ENCODE results near the gene EHBP1L1.

Gene EHBP1L1

DNA sequence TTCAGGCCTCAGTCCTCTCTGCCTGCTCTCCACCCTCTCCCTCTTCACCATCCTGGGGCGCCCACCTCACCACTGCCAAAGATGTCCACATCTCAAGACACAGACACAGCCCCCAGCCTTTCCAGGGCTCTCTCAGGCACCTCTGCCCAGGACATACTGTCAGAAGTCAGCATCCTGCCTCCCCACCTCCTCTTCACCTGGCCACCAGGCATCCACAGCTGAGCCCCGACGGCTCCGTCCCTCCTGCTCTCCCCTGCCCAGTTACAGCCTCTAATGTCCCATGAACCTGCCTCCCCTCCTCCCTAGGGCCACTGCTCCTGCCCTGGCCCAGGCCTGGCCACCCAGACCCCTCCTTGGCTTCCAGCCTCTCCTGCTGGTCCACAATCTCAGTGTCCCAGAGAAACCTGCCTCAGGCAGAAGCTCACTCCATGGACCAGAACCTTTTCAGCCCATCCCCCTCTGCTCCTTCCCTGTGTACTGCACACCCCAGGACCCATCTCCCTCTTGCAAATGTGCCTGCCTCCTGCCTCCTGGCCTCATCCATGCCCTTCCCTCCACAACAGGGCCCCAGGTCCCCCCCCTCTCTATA is 20.9 kb upstream of the EHBP1L1 start (continued):
- TF ChIP-seq, protein P1, sequence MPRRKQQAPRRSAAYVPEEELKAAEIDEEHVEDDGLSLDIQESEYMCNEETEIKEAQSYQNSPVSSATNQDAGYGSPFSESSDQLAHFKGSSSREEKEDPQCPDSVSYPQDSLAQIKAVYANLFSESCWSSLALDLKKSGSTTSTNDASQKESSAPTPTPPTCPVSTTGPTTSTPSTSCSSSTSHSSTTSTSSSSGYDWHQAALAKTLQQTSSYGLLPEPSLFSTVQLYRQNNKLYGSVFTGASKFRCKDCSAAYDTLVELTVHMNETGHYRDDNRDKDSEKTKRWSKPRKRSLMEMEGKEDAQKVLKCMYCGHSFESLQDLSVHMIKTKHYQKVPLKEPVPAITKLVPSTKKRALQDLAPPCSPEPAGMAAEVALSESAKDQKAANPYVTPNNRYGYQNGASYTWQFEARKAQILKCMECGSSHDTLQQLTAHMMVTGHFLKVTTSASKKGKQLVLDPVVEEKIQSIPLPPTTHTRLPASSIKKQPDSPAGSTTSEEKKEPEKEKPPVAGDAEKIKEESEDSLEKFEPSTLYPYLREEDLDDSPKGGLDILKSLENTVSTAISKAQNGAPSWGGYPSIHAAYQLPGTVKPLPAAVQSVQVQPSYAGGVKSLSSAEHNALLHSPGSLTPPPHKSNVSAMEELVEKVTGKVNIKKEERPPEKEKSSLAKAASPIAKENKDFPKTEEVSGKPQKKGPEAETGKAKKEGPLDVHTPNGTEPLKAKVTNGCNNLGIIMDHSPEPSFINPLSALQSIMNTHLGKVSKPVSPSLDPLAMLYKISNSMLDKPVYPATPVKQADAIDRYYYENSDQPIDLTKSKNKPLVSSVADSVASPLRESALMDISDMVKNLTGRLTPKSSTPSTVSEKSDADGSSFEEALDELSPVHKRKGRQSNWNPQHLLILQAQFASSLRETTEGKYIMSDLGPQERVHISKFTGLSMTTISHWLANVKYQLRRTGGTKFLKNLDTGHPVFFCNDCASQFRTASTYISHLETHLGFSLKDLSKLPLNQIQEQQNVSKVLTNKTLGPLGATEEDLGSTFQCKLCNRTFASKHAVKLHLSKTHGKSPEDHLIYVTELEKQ (tag by site-specific recombination; IDR thresholded peaks at IDR 0.05; ENCODE audit: borderline replicate concordance) = no peak
- TF ChIP-seq HOXD13 (CRISPR knock-in tag; IDR thresholded peaks at IDR 0.05; ENCODE audit: borderline replicate concordance) (no peak), ZFP41 (tag by site-specific recombination; IDR thresholded peaks at IDR 0.05; ENCODE audit: borderline replicate concordance) (no peak), ZNF48 (tag by site-specific recombination; IDR thresholded peaks at IDR 0.05) (no peak)
- TF ChIP-seq, protein P2, sequence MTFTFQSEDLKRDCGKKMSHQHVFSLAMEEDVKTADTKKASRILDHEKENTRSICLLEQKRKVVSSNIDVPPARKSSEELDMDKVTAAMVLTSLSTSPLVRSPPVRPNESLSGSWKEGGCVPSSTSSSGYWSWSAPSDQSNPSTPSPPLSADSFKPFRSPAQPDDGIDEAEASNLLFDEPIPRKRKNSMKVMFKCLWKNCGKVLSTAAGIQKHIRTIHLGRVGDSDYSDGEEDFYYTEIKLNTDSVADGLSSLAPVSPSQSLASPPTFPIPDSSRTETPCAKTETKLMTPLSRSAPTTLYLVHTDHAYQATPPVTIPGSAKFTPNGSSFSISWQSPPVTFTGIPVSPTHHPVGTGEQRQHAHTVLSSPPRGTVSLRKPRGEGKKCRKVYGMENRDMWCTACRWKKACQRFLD (tag by site-specific recombination; IDR thresholded peaks at IDR 0.05) = no peak

DNA sequence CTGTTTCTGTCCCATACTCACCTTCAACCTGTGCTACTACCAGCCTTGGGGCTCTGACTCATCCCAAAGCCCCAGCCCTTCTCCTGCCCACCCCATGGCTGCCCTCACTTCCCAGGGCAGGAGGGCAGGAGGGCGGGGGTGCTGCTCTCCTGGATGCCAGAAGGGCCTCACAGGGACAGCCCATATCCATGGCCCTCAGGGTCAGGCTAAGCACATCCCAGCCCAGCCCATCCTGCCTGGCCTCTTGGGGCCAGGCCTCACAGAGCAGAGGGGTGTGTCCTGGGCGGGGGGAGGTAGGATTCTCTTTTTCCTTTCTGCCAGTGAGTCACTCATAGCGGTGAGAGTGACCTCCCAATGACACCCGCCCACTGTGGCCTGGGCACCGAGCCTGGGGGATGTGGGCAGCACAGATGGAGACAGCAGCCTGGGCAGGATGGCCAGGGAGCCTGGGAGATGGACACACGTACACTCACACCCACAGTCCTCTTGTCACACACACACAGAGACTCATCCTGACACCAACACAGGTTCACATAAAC is 20.1 kb upstream of the EHBP1L1 start:
- CTCF ChIA-PET = interaction anchor here (0.6 to 1.8 kb wide), 7 partner anchors 15 to 333 kb away, joined by 3 to 8 read pairs (median 4); partner anchors contain the start of genes FAM89B and FIBP
- Histone ChIP-seq H3K4me1 (ENCODE audit: control insufficient read depth, insufficient read depth, low read length) (peaks cover 19% of the 10 kb centered on the region), H3K9me3 (ENCODE audit: control insufficient read depth, insufficient read depth, low read depth, low read length) (no peaks in the 10 kb centered on the region), H3K27ac (ENCODE audit: extremely low read depth, low read depth, low read length) (no peak overlapping the region), H3K36me3 (ENCODE audit: control insufficient read depth in 2 of 2, insufficient read depth in 1 of 2, low read length in 2 of 2) (peaks cover 0 to 28% of the 10 kb centered on the region in 2 experiments; a peak in 2 of 3 replicates), H3K4me3 (ENCODE audit: low read depth, low read length) (no peak overlapping the region)
- POLR2A ChIA-PET = no interaction called here
- TF ChIP-seq BCL11A (tag by site-specific recombination; IDR thresholded peaks at IDR 0.05; ENCODE audit: low read depth) (no peak), ZFP41 (tag by site-specific recombination; IDR thresholded peaks at IDR 0.05; ENCODE audit: borderline replicate concordance) (no peak), ZNF777 (tag by site-specific recombination; IDR thresholded peaks at IDR 0.05; ENCODE audit: borderline replicate concordance) (no peak), ZNF324 (tag by site-specific recombination; IDR thresholded peaks at IDR 0.05) (no peak), ZNF555 (tag by site-specific recombination; conservative IDR thresholded peaks at IDR 0.05) (no peak), ZNF549 (tag by site-specific recombination; IDR thresholded peaks at IDR 0.05) (no peak)
- TF ChIP-seq, protein P3, sequence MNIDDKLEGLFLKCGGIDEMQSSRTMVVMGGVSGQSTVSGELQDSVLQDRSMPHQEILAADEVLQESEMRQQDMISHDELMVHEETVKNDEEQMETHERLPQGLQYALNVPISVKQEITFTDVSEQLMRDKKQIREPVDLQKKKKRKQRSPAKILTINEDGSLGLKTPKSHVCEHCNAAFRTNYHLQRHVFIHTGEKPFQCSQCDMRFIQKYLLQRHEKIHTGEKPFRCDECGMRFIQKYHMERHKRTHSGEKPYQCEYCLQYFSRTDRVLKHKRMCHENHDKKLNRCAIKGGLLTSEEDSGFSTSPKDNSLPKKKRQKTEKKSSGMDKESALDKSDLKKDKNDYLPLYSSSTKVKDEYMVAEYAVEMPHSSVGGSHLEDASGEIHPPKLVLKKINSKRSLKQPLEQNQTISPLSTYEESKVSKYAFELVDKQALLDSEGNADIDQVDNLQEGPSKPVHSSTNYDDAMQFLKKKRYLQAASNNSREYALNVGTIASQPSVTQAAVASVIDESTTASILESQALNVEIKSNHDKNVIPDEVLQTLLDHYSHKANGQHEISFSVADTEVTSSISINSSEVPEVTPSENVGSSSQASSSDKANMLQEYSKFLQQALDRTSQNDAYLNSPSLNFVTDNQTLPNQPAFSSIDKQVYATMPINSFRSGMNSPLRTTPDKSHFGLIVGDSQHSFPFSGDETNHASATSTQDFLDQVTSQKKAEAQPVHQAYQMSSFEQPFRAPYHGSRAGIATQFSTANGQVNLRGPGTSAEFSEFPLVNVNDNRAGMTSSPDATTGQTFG (tag by site-specific recombination; IDR thresholded peaks at IDR 0.05; ENCODE audit: borderline replicate concordance) = no peak
- TF ChIP-seq, protein P4, sequence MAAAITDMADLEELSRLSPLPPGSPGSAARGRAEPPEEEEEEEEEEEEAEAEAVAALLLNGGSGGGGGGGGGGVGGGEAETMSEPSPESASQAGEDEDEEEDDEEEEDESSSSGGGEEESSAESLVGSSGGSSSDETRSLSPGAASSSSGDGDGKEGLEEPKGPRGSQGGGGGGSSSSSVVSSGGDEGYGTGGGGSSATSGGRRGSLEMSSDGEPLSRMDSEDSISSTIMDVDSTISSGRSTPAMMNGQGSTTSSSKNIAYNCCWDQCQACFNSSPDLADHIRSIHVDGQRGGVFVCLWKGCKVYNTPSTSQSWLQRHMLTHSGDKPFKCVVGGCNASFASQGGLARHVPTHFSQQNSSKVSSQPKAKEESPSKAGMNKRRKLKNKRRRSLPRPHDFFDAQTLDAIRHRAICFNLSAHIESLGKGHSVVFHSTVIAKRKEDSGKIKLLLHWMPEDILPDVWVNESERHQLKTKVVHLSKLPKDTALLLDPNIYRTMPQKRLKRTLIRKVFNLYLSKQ (tag by site-specific recombination; IDR thresholded peaks at IDR 0.05; ENCODE audit: borderline replicate concordance) = no peak
- TF ChIP-seq, protein P5, sequence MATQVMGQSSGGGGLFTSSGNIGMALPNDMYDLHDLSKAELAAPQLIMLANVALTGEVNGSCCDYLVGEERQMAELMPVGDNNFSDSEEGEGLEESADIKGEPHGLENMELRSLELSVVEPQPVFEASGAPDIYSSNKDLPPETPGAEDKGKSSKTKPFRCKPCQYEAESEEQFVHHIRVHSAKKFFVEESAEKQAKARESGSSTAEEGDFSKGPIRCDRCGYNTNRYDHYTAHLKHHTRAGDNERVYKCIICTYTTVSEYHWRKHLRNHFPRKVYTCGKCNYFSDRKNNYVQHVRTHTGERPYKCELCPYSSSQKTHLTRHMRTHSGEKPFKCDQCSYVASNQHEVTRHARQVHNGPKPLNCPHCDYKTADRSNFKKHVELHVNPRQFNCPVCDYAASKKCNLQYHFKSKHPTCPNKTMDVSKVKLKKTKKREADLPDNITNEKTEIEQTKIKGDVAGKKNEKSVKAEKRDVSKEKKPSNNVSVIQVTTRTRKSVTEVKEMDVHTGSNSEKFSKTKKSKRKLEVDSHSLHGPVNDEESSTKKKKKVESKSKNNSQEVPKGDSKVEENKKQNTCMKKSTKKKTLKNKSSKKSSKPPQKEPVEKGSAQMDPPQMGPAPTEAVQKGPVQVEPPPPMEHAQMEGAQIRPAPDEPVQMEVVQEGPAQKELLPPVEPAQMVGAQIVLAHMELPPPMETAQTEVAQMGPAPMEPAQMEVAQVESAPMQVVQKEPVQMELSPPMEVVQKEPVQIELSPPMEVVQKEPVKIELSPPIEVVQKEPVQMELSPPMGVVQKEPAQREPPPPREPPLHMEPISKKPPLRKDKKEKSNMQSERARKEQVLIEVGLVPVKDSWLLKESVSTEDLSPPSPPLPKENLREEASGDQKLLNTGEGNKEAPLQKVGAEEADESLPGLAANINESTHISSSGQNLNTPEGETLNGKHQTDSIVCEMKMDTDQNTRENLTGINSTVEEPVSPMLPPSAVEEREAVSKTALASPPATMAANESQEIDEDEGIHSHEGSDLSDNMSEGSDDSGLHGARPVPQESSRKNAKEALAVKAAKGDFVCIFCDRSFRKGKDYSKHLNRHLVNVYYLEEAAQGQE (tag by site-specific recombination; IDR thresholded peaks at IDR 0.05) = no peak
- TF ChIP-seq, protein P6, sequence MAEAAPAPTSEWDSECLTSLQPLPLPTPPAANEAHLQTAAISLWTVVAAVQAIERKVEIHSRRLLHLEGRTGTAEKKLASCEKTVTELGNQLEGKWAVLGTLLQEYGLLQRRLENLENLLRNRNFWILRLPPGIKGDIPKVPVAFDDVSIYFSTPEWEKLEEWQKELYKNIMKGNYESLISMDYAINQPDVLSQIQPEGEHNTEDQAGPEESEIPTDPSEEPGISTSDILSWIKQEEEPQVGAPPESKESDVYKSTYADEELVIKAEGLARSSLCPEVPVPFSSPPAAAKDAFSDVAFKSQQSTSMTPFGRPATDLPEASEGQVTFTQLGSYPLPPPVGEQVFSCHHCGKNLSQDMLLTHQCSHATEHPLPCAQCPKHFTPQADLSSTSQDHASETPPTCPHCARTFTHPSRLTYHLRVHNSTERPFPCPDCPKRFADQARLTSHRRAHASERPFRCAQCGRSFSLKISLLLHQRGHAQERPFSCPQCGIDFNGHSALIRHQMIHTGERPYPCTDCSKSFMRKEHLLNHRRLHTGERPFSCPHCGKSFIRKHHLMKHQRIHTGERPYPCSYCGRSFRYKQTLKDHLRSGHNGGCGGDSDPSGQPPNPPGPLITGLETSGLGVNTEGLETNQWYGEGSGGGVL (tag by site-specific recombination; IDR thresholded peaks at IDR 0.05) = no peak
